Right atrium auricular region (tissue), 2 donors: ENCODE results near the gene KLHL5. TPM values are rescaled to one million over a fixed set of nuclear protein-coding genes. Genes with fewer than 3 reads are reported as not detected.

Experiments used
- DNase-seq: peaks from one replicate; pipeline ENCODE4 v3.0.0-alpha.2; 2019; ENCODE audit warnings: low spot score
- H3K27ac ChIP-seq, 2 donors: fragments of 200-600 bp; sonication (generic); 1 replicate in 1 of 2; 2 replicates in 1 of 2; pipeline ENCODE4 v1.5.1; 2016 to 2019
- H3K27me3 ChIP-seq, 2 donors: fragments of 200-600 bp; sonication (generic); one replicate each; pipeline versions ENCODE4 v1.5.1 to v1.6.0; 2017 to 2019
- H3K36me3 ChIP-seq: fragments of 200-600 bp; sonication (generic); one replicate; pipeline ENCODE4 v1.5.1; 2016
- H3K4me1 ChIP-seq, 2 donors: fragments of 200-600 bp; sonication (generic); one replicate each; pipeline versions ENCODE4 v1.5.1 to v1.6.0; 2017 to 2019
- H3K4me3 ChIP-seq, 2 donors: fragments of 200-600 bp; sonication (generic); 1 replicate in 1 of 2; 2 replicates in 1 of 2; pipeline ENCODE4 v1.5.1; 2017 to 2019; ENCODE audit warnings: mild to moderate bottlenecking in 1 of 2, moderate library complexity in 1 of 2
- H3K9me3 ChIP-seq, 2 donors: fragments of 200-600 bp; sonication (generic); one replicate each; pipeline ENCODE4 v1.5.1; 2019
- CTCF ChIP-seq, 2 donors: fragments of 200-600 bp; sonication (generic); IDR thresholded peaks; one replicate each; pipeline ENCODE4 v1.5.1; 2019; ENCODE audit warnings: antibody characterized with exemption in 2 of 2
- total RNA-seq, 2 donors: library from RNA; depleted of rRNA; stranded (reverse); fragments of >200 nt; gene quantifications; one replicate each; pipeline ENCODE4 v1.1.0, GENCODE V29; 2016

The KLHL5 gene
- total RNA-seq, 2 donors from 2014 or later, result 11.8 to 13.1 TPM

- no peak overlapping the region for H3K4me3 ChIP-seq
- no peaks in the 10 kb centered on the region for H3K36me3 ChIP-seq
- no peak for DNase-seq
- H3K4me1 ChIP-seq, result no peaks in the 10 kb centered on the region
- no peak overlapping the region for H3K27ac ChIP-seq
- H3K27me3 ChIP-seq, result no peaks in the 10 kb centered on the region
- TF ChIP-seq CTCF (IDR thresholded peaks at IDR 0.05), result no peak
- H3K9me3 ChIP-seq, result no peaks in the 10 kb centered on the region
Observed at GRCh38 chr4:39078829-39079228, 16.8 kb downstream of the KLHL5 start.

GRCh38 chr4:39083164-39083563, 21.1 kb downstream of the KLHL5 start:
- DNase-seq, result no peak
- Histone ChIP-seq H3K9me3 (no peaks in the 10 kb centered on the region), H3K4me3 (no peak overlapping the region), H3K4me1 (no peaks in the 10 kb centered on the region), H3K27me3 (no peaks in the 10 kb centered on the region), H3K27ac (no peak overlapping the region), H3K36me3 (no peaks in the 10 kb centered on the region)
- TF ChIP-seq CTCF (IDR thresholded peaks at IDR 0.05), result no peak

GRCh38 chr4:39085891-39086290, 23.9 kb downstream of the KLHL5 start:
- Histone ChIP-seq H3K9me3 (no peaks in the 10 kb centered on the region), H3K4me3 (no peak overlapping the region), H3K4me1 (no peaks in the 10 kb centered on the region), H3K27me3 (no peaks in the 10 kb centered on the region), H3K27ac (no peak overlapping the region), H3K36me3 (no peaks in the 10 kb centered on the region)
- DNase-seq, result no peak
- TF ChIP-seq CTCF (IDR thresholded peaks at IDR 0.05), result no peak

GRCh38 chr4:39096847-39097246, 34.8 kb downstream of the KLHL5 start:
- Histone ChIP-seq H3K4me1 (no peaks in the 10 kb centered on the region), H3K27me3 (no peaks in the 10 kb centered on the region), H3K36me3 (no peaks in the 10 kb centered on the region), H3K4me3 (no peak overlapping the region), H3K9me3 (no peaks in the 10 kb centered on the region), H3K27ac (no peak overlapping the region)
- TF ChIP-seq CTCF (IDR thresholded peaks at IDR 0.05), result no peak
- DNase-seq, result no peak

GRCh38 chr4:39097290-39097689, 35.3 kb downstream of the KLHL5 start:
- Histone ChIP-seq H3K36me3 (no peaks in the 10 kb centered on the region), H3K4me3 (no peak overlapping the region), H3K27me3 (no peaks in the 10 kb centered on the region), H3K9me3 (no peaks in the 10 kb centered on the region), H3K27ac (no peak overlapping the region), H3K4me1 (no peaks in the 10 kb centered on the region)
- no peak for DNase-seq
- TF ChIP-seq CTCF (IDR thresholded peaks at IDR 0.05), result no peak

- Histone ChIP-seq H3K36me3 (peaks cover 5% of the 10 kb centered on the region), H3K9me3 (no peaks in the 10 kb centered on the region), H3K27ac (no peak overlapping the region), H3K27me3 (no peaks in the 10 kb centered on the region), H3K4me1 (no peaks in the 10 kb centered on the region), H3K4me3 (no peak overlapping the region)
- no peak for TF ChIP-seq CTCF (IDR thresholded peaks at IDR 0.05)
- no peak for DNase-seq
Observed at GRCh38 chr4:39102297-39102696, 40.3 kb downstream of the KLHL5 start.
